ENCODE results near the gene KLHL29. TPM values are rescaled to one million over a fixed set of nuclear protein-coding genes. Genes with fewer than 3 reads are reported as not detected.

Gene KLHL29
- total RNA-seq, 1 experiment from 2014 or later, result 7.7 TPM

- POLR2A ChIA-PET, result no interaction called here
- H3K9me3 ChIP-seq (ENCODE audit: control insufficient read depth, insufficient read depth, low read depth, low read length), result no peaks in the 10 kb centered on the region
- BruUV-seq (replicated peaks), result no TSS peak
- intact Hi-C loops (cut with micrococcal nuclease; ENCODE audit: unreplicated experiment) (no loop called here), in situ Hi-C loops (cut with HindIII; ENCODE audit: low pct_unique_long_range_greater_than_20kb, low sequenced_read_pairs) (no loop called here)
- TF ChIP-seq REST (IDR thresholded peaks at IDR 0.05; ENCODE audit: insufficient read depth in 1 of 2, low read depth in 2 of 2, low read length in 1 of 2), result no peak
- TF ChIP-seq POLR2AphosphoS5 (IDR thresholded peaks at IDR 0.05; ENCODE audit: low read depth, low read length), result no peak
- no peak for TF ChIP-seq CTCF (IDR thresholded peaks at IDR 0.05)
- H3K4me3 ChIP-seq (ENCODE audit: low read depth in 2 of 2, low read length in 2 of 2), result no peak overlapping the region
- ATAC-seq (no peak), DNase-seq (ENCODE audit: low read depth, low spot score) (no peak)
- H3K4me1 ChIP-seq (ENCODE audit: control insufficient read depth, insufficient read depth, low read length), result no peaks in the 10 kb centered on the region; the same call in 1 of the 2 replicates
- H3K36me3 ChIP-seq (ENCODE audit: control insufficient read depth, insufficient read depth, low read length), result no peaks in the 10 kb centered on the region
- H3K27ac ChIP-seq (ENCODE audit: low read length), result no peak overlapping the region
- H3K27me3 ChIP-seq (ENCODE audit: control insufficient read depth, insufficient read depth, low read length), result no peaks in the 10 kb centered on the region
- CTCF ChIA-PET, result no interaction called here
Observed at GRCh38 chr2:23476786-23477185, 91.8 kb downstream of the KLHL29 start.

DNA sequence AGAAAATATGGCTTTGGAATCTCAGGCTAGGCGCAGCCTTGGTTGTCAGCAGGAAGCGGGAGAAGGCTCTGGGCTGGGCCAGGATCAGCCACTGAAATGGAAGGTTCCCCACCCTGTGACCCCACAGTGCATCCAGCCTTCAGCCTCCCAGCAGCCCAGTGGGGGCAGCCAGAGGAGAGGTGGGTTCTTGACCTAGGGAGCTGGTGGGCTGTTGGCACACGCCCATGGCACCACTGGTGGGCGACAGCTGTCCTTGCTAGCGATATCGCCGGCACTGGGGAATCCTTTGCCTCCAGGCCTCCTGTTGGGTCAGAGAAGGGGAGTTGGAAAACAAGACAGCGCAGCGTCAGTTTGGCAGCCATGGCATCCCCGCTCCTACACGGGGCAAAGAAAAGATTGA, 92.4 kb downstream of the KLHL29 start:
- H3K9me3 ChIP-seq (ENCODE audit: control insufficient read depth, insufficient read depth, low read depth, low read length), result no peaks in the 10 kb centered on the region
- DNase-seq (ENCODE audit: low read depth, low spot score), result no peak
- no TSS peak for BruUV-seq (replicated peaks)
- intact Hi-C loops (cut with micrococcal nuclease; ENCODE audit: unreplicated experiment) (no loop called here), in situ Hi-C loops (cut with HindIII; ENCODE audit: low pct_unique_long_range_greater_than_20kb, low sequenced_read_pairs) (no loop called here)
- H3K27me3 ChIP-seq (ENCODE audit: control insufficient read depth, insufficient read depth, low read length), result no peaks in the 10 kb centered on the region
- no peak overlapping the region for H3K27ac ChIP-seq (ENCODE audit: low read length)
- TF ChIP-seq CTCF (IDR thresholded peaks at IDR 0.05) (no peak), POLR2AphosphoS5 (IDR thresholded peaks at IDR 0.05; ENCODE audit: low read depth, low read length) (no peak)
- no peaks in the 10 kb centered on the region for H3K36me3 ChIP-seq (ENCODE audit: control insufficient read depth, insufficient read depth, low read length)
- ChIA-PET POLR2A (no interaction called here), CTCF (no interaction called here)
- no peak for ATAC-seq
- H3K4me1 ChIP-seq (ENCODE audit: control insufficient read depth, insufficient read depth, low read length), result no peaks in the 10 kb centered on the region; the same call in 1 of the 2 replicates
- H3K4me3 ChIP-seq (ENCODE audit: low read depth in 2 of 2, low read length in 2 of 2), result no peak overlapping the region

Measured in Panc1 (cell line).